ENCODE results near the gene CCDC137. TPM values are rescaled to one million over a fixed set of nuclear protein-coding genes. Genes with fewer than 3 reads are reported as not detected.

CCDC137 gene
- polyA plus RNA-seq, 3 donors = 2.4 to 8.8 (median 3.6) TPM

GRCh38 chr17:81717049-81717765, 50.7 kb downstream of the CCDC137 start:
- peaks cover 0 to 10% (median 1%) of the 10 kb centered on the region in 3 donors for H3K27me3 Mint-ChIP-seq (ENCODE audit: low read depth in 3 of 3)
- no peak for DNase-seq
- H3K79me2 ChIP-seq (ENCODE audit: insufficient read depth, low read length) = peaks cover 4% of the 10 kb centered on the region
- H3K4me1 Mint-ChIP-seq = peaks cover 13% of the 10 kb centered on the region
- H3K9me3 Mint-ChIP-seq = no peaks in the 10 kb centered on the region
- WGBS (ENCODE audit: insufficient coverage) = 98% methylated on average over 25 of the region's 25 CpGs
- no peak overlapping the region for H3K4me3 ChIP-seq (replicated peaks in 1 of 3; ENCODE audit: low read depth in 2 of 3, low read length in 3 of 3)
- no peak overlapping the region for H2AFZ ChIP-seq (ENCODE audit: insufficient read depth, low read depth, low read length, poor library complexity, severe bottlenecking)
- H3K4me3 Mint-ChIP-seq = no peak overlapping the region
- H3K4me1 ChIP-seq (ENCODE audit: control insufficient read depth in 1 of 2, insufficient read depth in 2 of 2, low read length in 2 of 2) = peaks cover 6 to 17% of the 10 kb centered on the region in 2 donors
- peaks cover 0 to 10% of the 10 kb centered on the region in 2 donors for H3K36me3 Mint-ChIP-seq
- intact Hi-C loops (cut with micrococcal nuclease) = no loop called here
- H3K27ac ChIP-seq (ENCODE audit: low read depth in 1 of 2, low read length in 2 of 2) = no peak overlapping the region
- no peak for TF ChIP-seq CTCF (IDR thresholded peaks at IDR 0.05)
- no peak overlapping the region for H3K9ac ChIP-seq (ENCODE audit: insufficient read depth, low read length, poor library complexity, severe bottlenecking)
- H3K36me3 ChIP-seq (replicated peaks in 1 of 2; ENCODE audit: control insufficient read depth in 1 of 2, insufficient read depth in 2 of 2, low read length in 2 of 2) = no peaks in the 10 kb centered on the region
- no peaks in the 10 kb centered on the region for H3K9me3 ChIP-seq (replicated peaks in 1 of 2; ENCODE audit: control insufficient read depth in 1 of 2, insufficient read depth in 1 of 2, low read length in 2 of 2)
- H3K27ac Mint-ChIP-seq = no peak overlapping the region
- no peak overlapping the region for H3K4me2 ChIP-seq (replicated peaks; ENCODE audit: extremely low read depth, low read length, poor library complexity, severe bottlenecking)
- H3K27me3 ChIP-seq (ENCODE audit: control insufficient read depth in 2 of 2, insufficient read depth in 2 of 2, low read length in 2 of 2) = no peaks in the 10 kb centered on the region
- H4K20me1 ChIP-seq (ENCODE audit: insufficient read depth, low read length) = no peaks in the 10 kb centered on the region

- H3K9me3 ChIP-seq (replicated peaks in 1 of 2; ENCODE audit: control insufficient read depth in 1 of 2, insufficient read depth in 1 of 2, low read length in 2 of 2) = no peaks in the 10 kb centered on the region
- H2AFZ ChIP-seq (ENCODE audit: insufficient read depth, low read depth, low read length, poor library complexity, severe bottlenecking) = no peak overlapping the region
- no peaks in the 10 kb centered on the region for H4K20me1 ChIP-seq (ENCODE audit: insufficient read depth, low read length)
- H3K9ac ChIP-seq (ENCODE audit: insufficient read depth, low read length, poor library complexity, severe bottlenecking) = no peak overlapping the region
- WGBS (ENCODE audit: insufficient coverage) = 98% methylated on average over 7 of the region's 9 CpGs
- peaks cover 4% of the 10 kb centered on the region for H3K79me2 ChIP-seq (ENCODE audit: insufficient read depth, low read length)
- H3K4me3 ChIP-seq (replicated peaks in 1 of 3; ENCODE audit: low read depth in 2 of 3, low read length in 3 of 3) = no peak overlapping the region
- H3K4me1 Mint-ChIP-seq = peaks cover 13% of the 10 kb centered on the region
- no peak overlapping the region for H3K27ac ChIP-seq (ENCODE audit: low read depth in 1 of 2, low read length in 2 of 2)
- peaks cover under 1 to 10% (median 3%) of the 10 kb centered on the region in 3 donors for H3K27me3 Mint-ChIP-seq (ENCODE audit: low read depth in 3 of 3)
- no peak overlapping the region for H3K4me2 ChIP-seq (replicated peaks; ENCODE audit: extremely low read depth, low read length, poor library complexity, severe bottlenecking)
- H3K36me3 Mint-ChIP-seq = peaks cover 0 to 10% of the 10 kb centered on the region in 2 donors
- peaks cover 0 to 1% of the 10 kb centered on the region in 2 donors for H3K27me3 ChIP-seq (ENCODE audit: control insufficient read depth in 2 of 2, insufficient read depth in 2 of 2, low read length in 2 of 2)
- H3K27ac Mint-ChIP-seq = no peak overlapping the region
- peaks cover 6 to 13% of the 10 kb centered on the region in 2 donors for H3K4me1 ChIP-seq (ENCODE audit: control insufficient read depth in 1 of 2, insufficient read depth in 2 of 2, low read length in 2 of 2)
- no peaks in the 10 kb centered on the region for H3K9me3 Mint-ChIP-seq
- no peaks in the 10 kb centered on the region for H3K36me3 ChIP-seq (replicated peaks in 1 of 2; ENCODE audit: control insufficient read depth in 1 of 2, insufficient read depth in 2 of 2, low read length in 2 of 2)
- TF ChIP-seq CTCF (IDR thresholded peaks at IDR 0.05) = no peak
- no peak overlapping the region for H3K4me3 Mint-ChIP-seq
- no peak for DNase-seq
- intact Hi-C loops (cut with micrococcal nuclease) = no loop called here
These were observed 51.2 kb downstream of the CCDC137 start for GRCh38 chr17:81717766-81718089.
